H1 (cell line): ENCODE data around the gene CCDC107. TPM values are rescaled to one million over a fixed set of nuclear protein-coding genes. Genes with fewer than 3 reads are reported as not detected.

Experiments used
- CTCF ChIA-PET: fragments of 300-600 bp; sonication (Branson Sonifier 250); formaldehyde crosslinking; loops from one replicate; lab custom pipeline; 2021; ENCODE audit not compliant: partially characterized antibody; lab: Charles Lee
- POLR2A ChIA-PET: fragments of 300-600 bp; sonication (Branson Sonifier 250); formaldehyde crosslinking; loops from one replicate; lab custom pipeline; 2021; ENCODE audit warnings: inconsistent platforms; ENCODE audit not compliant: partially characterized antibody; lab: Charles Lee
- DNase-seq, 2 experiments: peaks; one replicate each; pipeline versions ENCODE4 v3.0.0 to v3.0.0-alpha.2; 2010 to 2022; ENCODE audit warnings: low spot score in 2 of 2, low read depth in 1 of 2, mixed read lengths in 1 of 2
- FAIRE-seq: peaks from 2 replicates; lab custom pipeline; 2011; peaks lifted over from hg19 to GRCh38; lab: Jason Lieb, UNC
- H2AFZ ChIP-seq: 2 replicates; pipeline ENCODE4 v1.8.1; 2012; ENCODE audit warnings: low read length, inconsistent platforms
- H2AK5ac ChIP-seq: 2 replicates; pipeline ENCODE4 v1.6.1; 2013; ENCODE audit warnings: low read depth, low read length
- H2BK120ac ChIP-seq: replicated peaks from 2 replicates; pipeline ENCODE3; 2013; ENCODE audit warnings: low read depth, low read length, inconsistent platforms
- H2BK12ac ChIP-seq: 2 replicates; pipeline ENCODE4 v1.6.1; 2013; ENCODE audit warnings: low read depth, low read length
- H2BK15ac ChIP-seq: 2 replicates; pipeline ENCODE4 v1.6.1; 2013; ENCODE audit warnings: low read length
- H2BK20ac ChIP-seq: 2 replicates; pipeline ENCODE4 v1.6.1; 2013; ENCODE audit warnings: low read length
- H2BK5ac ChIP-seq: 2 replicates; pipeline ENCODE4 v1.6.1; 2013; ENCODE audit warnings: low read depth, low read length
- H3K14ac ChIP-seq: 2 replicates; pipeline ENCODE4 v1.6.1; 2013; ENCODE audit warnings: inconsistent platforms; ENCODE audit not compliant: insufficient read length
- H3K18ac ChIP-seq: 2 replicates; pipeline ENCODE4 v1.6.1; 2013; ENCODE audit warnings: low read length; ENCODE audit errors: extremely low read depth
- H3K23ac ChIP-seq: 2 replicates; pipeline ENCODE4 v1.6.1; 2013; ENCODE audit warnings: inconsistent platforms; ENCODE audit not compliant: insufficient read length
- H3K23me2 ChIP-seq: 2 replicates; pipeline ENCODE4 v1.6.1; 2013; ENCODE audit warnings: low read depth, low read length
- H3K27ac ChIP-seq: 2 replicates; pipeline ENCODE4 v1.6.1; 2011; ENCODE audit warnings: low read depth, low read length, inconsistent platforms
- H3K27me3 ChIP-seq, 4 experiments: replicated peaks in 1 of 4; 1 replicate in 1 of 4; 2 replicates in 3 of 4; pipeline versions ENCODE4 v1.6.1 to v1.8.1; 2011 to 2013; ENCODE audit warnings: low read length in 3 of 4, mild to moderate bottlenecking in 3 of 4, inconsistent platforms in 2 of 4, mixed read lengths in 2 of 4, moderate library complexity in 1 of 4; ENCODE audit not compliant: control insufficient read depth in 3 of 4, insufficient read depth in 3 of 4; ENCODE audit errors: extremely low read depth in 1 of 4
- H3K36me3 ChIP-seq, 4 experiments: 2 replicates each; pipeline versions ENCODE4 v1.6.1 to v1.8.1; 2011 to 2013; ENCODE audit warnings: mild to moderate bottlenecking in 4 of 4, low read length in 3 of 4, moderate library complexity in 2 of 4, control low read depth in 1 of 4, inconsistent platforms in 1 of 4; ENCODE audit not compliant: insufficient read depth in 4 of 4, control insufficient read depth in 2 of 4
- H3K4ac ChIP-seq: replicated peaks from 2 replicates; pipeline ENCODE3; 2013; ENCODE audit warnings: low read length, low read depth, mixed read lengths, inconsistent platforms; ENCODE audit not compliant: insufficient read length
- H3K4me1 ChIP-seq, 4 experiments: replicated peaks in 1 of 4; 1 replicate in 1 of 4; 2 replicates in 3 of 4; pipeline versions ENCODE4 v1.6.1 to v1.8.1; 2011 to 2013; ENCODE audit warnings: low read length in 3 of 4, inconsistent platforms in 2 of 4, mixed read lengths in 1 of 4; ENCODE audit not compliant: insufficient read depth in 4 of 4, control insufficient read depth in 3 of 4
- H3K4me2 ChIP-seq, 2 experiments: 2 replicates each; pipeline versions ENCODE4 v1.6.1 to v1.8.1; 2011 to 2013; ENCODE audit warnings: low read depth in 2 of 2, low read length in 2 of 2, control low read depth in 1 of 2, inconsistent platforms in 1 of 2, mild to moderate bottlenecking in 1 of 2; ENCODE audit not compliant: insufficient read depth in 1 of 2
- H3K4me3 ChIP-seq, 4 experiments: fragments of 200-600, 300-600 bp in 1 of 4; sonication (generic), shearing (Covaris generic), sonication (Bioruptor Twin) in 1 of 4; 2 replicates each; pipeline versions ENCODE4 v1.5.1 to v1.8.1; 2011 to 2016; ENCODE audit warnings: low read length in 4 of 4, low read depth in 3 of 4, control low read depth in 2 of 4, inconsistent platforms in 2 of 4, mild to moderate bottlenecking in 2 of 4, mixed read lengths in 1 of 4, moderate library complexity in 1 of 4; ENCODE audit not compliant: insufficient read depth in 2 of 4; ENCODE audit errors: extremely low read depth in 1 of 4
- H3K56ac ChIP-seq: replicated peaks from 2 replicates; pipeline ENCODE3; 2013; ENCODE audit warnings: low read depth, mild to moderate bottlenecking, mixed read lengths, low read length, inconsistent platforms; ENCODE audit not compliant: insufficient read length
- H3K79me1 ChIP-seq: 2 replicates; pipeline ENCODE4 v1.6.1; 2013; ENCODE audit warnings: low read depth, low read length, control low read depth
- H3K79me2 ChIP-seq, 2 experiments: 2 replicates each; pipeline versions ENCODE4 v1.6.1 to v1.8.1; 2012 to 2013; ENCODE audit warnings: low read length in 2 of 2, mild to moderate bottlenecking in 2 of 2, inconsistent platforms in 1 of 2; ENCODE audit not compliant: insufficient read depth in 2 of 2, control insufficient read depth in 1 of 2
- H3K9ac ChIP-seq, 4 experiments: replicated peaks in 1 of 4; 1 replicate in 1 of 4; 2 replicates in 3 of 4; pipeline versions ENCODE4 v1.6.1 to v1.8.1; 2011 to 2013; ENCODE audit warnings: low read depth in 3 of 4, low read length in 3 of 4, control low read depth in 2 of 4, mild to moderate bottlenecking in 2 of 4, moderate library complexity in 2 of 4, inconsistent platforms in 1 of 4; ENCODE audit errors: extremely low read depth in 1 of 4
- H3K9me3 ChIP-seq, 2 experiments: 2 replicates each; pipeline versions ENCODE4 v1.6.1 to v1.8.1; 2012 to 2013; ENCODE audit warnings: mild to moderate bottlenecking in 2 of 2, moderate library complexity in 2 of 2, control low read depth in 1 of 2, inconsistent platforms in 1 of 2, low read depth in 1 of 2, low read length in 1 of 2, mixed read lengths in 1 of 2; ENCODE audit not compliant: insufficient read depth in 2 of 2
- H4K20me1 ChIP-seq, 2 experiments: replicated peaks in 1 of 2; 2 replicates each; pipeline versions ENCODE3 to v1.8.1; 2011 to 2013; ENCODE audit warnings: inconsistent platforms in 2 of 2, low read length in 2 of 2, mild to moderate bottlenecking in 1 of 2; ENCODE audit not compliant: insufficient read depth in 2 of 2, control insufficient read depth in 1 of 2
- H4K5ac ChIP-seq: 2 replicates; pipeline ENCODE4 v1.6.1; 2013; ENCODE audit warnings: low read length, low read depth, mixed read lengths, inconsistent platforms; ENCODE audit not compliant: insufficient read length
- H4K8ac ChIP-seq: 2 replicates; pipeline ENCODE4 v1.8.0; 2013; ENCODE audit warnings: mild to moderate bottlenecking, moderate library complexity, low read length, inconsistent platforms; ENCODE audit not compliant: insufficient read depth; ENCODE audit errors: extremely low read depth
- H4K91ac ChIP-seq: replicated peaks from 2 replicates; pipeline ENCODE3; 2013; ENCODE audit warnings: low read length, mixed read lengths, inconsistent platforms; ENCODE audit not compliant: insufficient read length
- CBX5 ChIP-seq: fragments of 300-800, 300-1000 bp; sonication (generic); IDR thresholded peaks from 2 replicates; pipeline ENCODE4 v1.7.1; 2016; ENCODE audit warnings: antibody characterized with exemption, low read length, low read depth
- GABPA ChIP-seq: IDR thresholded peaks from 2 replicates; pipeline ENCODE4 v1.6.1; 2011; ENCODE audit warnings: mild to moderate bottlenecking, low read length, moderate library complexity, borderline replicate concordance; ENCODE audit not compliant: insufficient read depth
- POLR2AphosphoS5 ChIP-seq: IDR thresholded peaks from 2 replicates; pipeline ENCODE4 v1.6.1; 2011; ENCODE audit warnings: low read depth, low read length
- SP2 ChIP-seq: IDR thresholded peaks from 2 replicates; pipeline ENCODE4 v1.6.1; 2012; ENCODE audit warnings: mild to moderate bottlenecking, low read length, inconsistent platforms
- SUZ12 ChIP-seq: fragments of 200-600 bp; sonication (generic); IDR thresholded peaks from 2 replicates; pipeline ENCODE4 v1.6.1; 2012; ENCODE audit warnings: mild to moderate bottlenecking, inconsistent platforms, low read length, moderate library complexity, mixed read lengths
- WGBS, 2 experiments: shearing (Covaris generic) in 1 of 2; methylation state at CpG; one replicate each; pipeline versions ENCODE4 v1.1.6 to v1.1.7; 2013 to 2015; ENCODE audit warnings: low lambda C conversion rate in 2 of 2, mixed read lengths in 2 of 2, inconsistent platforms in 1 of 2, low coverage in 1 of 2, missing lambda C conversion rate in 1 of 2; ENCODE audit not compliant: insufficient replicate concordance in 2 of 2, insufficient coverage in 1 of 2, insufficient read length in 1 of 2; ENCODE audit errors: extremely low coverage in 1 of 2, missing lambda C conversion rate in 1 of 2; 5-methylcytosine and 5-hydroxymethylcytosine counted together
- polyA plus RNA-seq, 7 experiments: library from polyadenylated mRNA; depleted of rRNA in 3 of 7; stranded (reverse) in 5 of 7; unstranded in 2 of 7; fragments of >200 nt in 5 of 7; fragments of 200-250 nt in 2 of 7; gene quantifications; 1 replicate in 5 of 7; 2 replicates in 1 of 7; 4 replicates in 1 of 7; pipeline versions ENCODE4 v1.2.1 to v1.2.3, GENCODE V29; 2011 to 2013; ENCODE audit warnings: missing spikeins in 2 of 7, mixed read lengths in 2 of 7
- total RNA-seq: library from RNA; stranded (reverse); fragmentation: NEBNext Ultra II Directional; extraction: Animal tissue kit (Norgen Biotek cat#: 25700); gene quantifications from 2 replicates; pipeline ENCODE4 v1.2.1, GENCODE V29; 2021

The CCDC107 gene
- total and polyA plus RNA-seq, 2 of the 8 experiments (the other 6 are each of a cell fraction or from before 2014, with no cell fraction given) = 8.2 to 9.0 TPM

DNA sequence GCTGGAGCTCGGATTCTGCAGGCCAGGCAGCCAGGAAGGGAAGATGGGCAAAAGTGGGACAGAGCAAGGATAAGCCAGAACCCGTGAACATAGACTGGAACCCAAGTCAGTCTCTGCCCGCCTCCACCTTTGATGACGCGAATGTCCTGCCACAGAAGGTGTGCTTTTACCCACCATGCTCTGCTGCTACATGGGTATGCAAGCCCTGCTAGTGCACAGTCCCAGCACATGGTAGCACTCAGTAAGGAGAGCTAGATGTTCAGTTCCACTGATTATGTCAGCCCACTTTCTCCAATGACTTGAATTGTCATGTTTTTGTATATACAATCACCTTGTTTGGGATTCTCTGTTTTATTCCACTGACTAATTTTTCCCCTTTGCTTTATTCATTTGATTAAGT lies 28.5 kb upstream of the CCDC107 start:
- no peak overlapping the region for H3K18ac ChIP-seq
- no peak overlapping the region for H3K9ac ChIP-seq
- CTCF ChIA-PET = interaction anchor here (0.7 to 5.1 kb wide), 8 partner anchors 14 to 206 kb away, joined by 3 to 27 read pairs (median 5); no protein-coding TSS in a partner anchor
- no peak overlapping the region; the same call in 1 of the 2 replicates for H2AFZ ChIP-seq
- H2BK5ac ChIP-seq = no peak overlapping the region
- no peak overlapping the region for H2BK120ac ChIP-seq
- no peak overlapping the region for H2BK15ac ChIP-seq
- H3K27ac ChIP-seq = no peak overlapping the region
- H3K9me3 ChIP-seq = no peaks in the 10 kb centered on the region
- no peaks in the 10 kb centered on the region for H3K79me1 ChIP-seq
- no peak for DNase-seq
- no peaks in the 10 kb centered on the region for H4K20me1 ChIP-seq
- 0 out of 2 replicates have a peak overlapping the region, but pooled peaks have one; percentile 14 for H2BK12ac ChIP-seq
- no peak overlapping the region for H3K23ac ChIP-seq
- H3K36me3 ChIP-seq = no peaks in the 10 kb centered on the region
- no peak overlapping the region for H4K8ac ChIP-seq
- no peak overlapping the region for H3K4ac ChIP-seq
- H3K27me3 ChIP-seq = no peaks in the 10 kb centered on the region
- POLR2A ChIA-PET = interaction anchor here (1.0 to 1.4 kb wide), 2 partner anchors 18 to 28 kb away, joined by 3 to 4 read pairs; partner anchors contain the start of genes CCDC107 and RMRP
- H3K56ac ChIP-seq = no peak overlapping the region
- no peak overlapping the region for H4K91ac ChIP-seq
- no peak overlapping the region for H2AK5ac ChIP-seq
- no peak for FAIRE-seq
- H3K4me3 ChIP-seq = no peak overlapping the region
- no peak overlapping the region for H3K14ac ChIP-seq
- H2BK20ac ChIP-seq = no peak overlapping the region
- H3K4me2 ChIP-seq = no peak overlapping the region
- H3K79me2 ChIP-seq = no peaks in the 10 kb centered on the region
- 90% methylated on average over 5 of the region's 5 CpGs; no CpG with 5 or more reads in 1 of the 2 experiments for WGBS, 2 experiments
- H4K5ac ChIP-seq = no peak overlapping the region
- no peaks in the 10 kb centered on the region for H3K23me2 ChIP-seq
- no peaks in the 10 kb centered on the region for H3K4me1 ChIP-seq
- TF ChIP-seq SUZ12 (no peak), CBX5 (no peak), GABPA (no peak), SP2 (no peak), POLR2AphosphoS5 (no peak)
